ENCODE results near the gene KIAA0753.

GRCh38 chr17:6558276-6558675, 82.2 kb downstream of the KIAA0753 start:
- TF ChIP-seq CTCF (conservative IDR thresholded peaks at IDR 0.05; ENCODE audit: low read length) = no peak
- TF ChIP-seq EZH2phosphoT487 (IDR thresholded peaks at IDR 0.05; ENCODE audit: borderline replicate concordance, low read depth, low read length) = no peak

Data from OCI-LY7 (cell line).